ENCODE measurements around the gene PRKRIP1. TPM values are rescaled to one million over a fixed set of nuclear protein-coding genes. Genes with fewer than 3 reads are reported as not detected.
A peak's percentile ranks its signal among the peaks of the same experiment; 100 is the strongest.
"Not testable (repeated sequence)": the region's sequence is repeated elsewhere in the genome, so short reads cannot be mapped to it uniquely, and the experiment has no call there.

PRKRIP1 gene
- polyA plus RNA-seq, 3 donors = 6.6 to 27.0 (median 7.4) TPM

GRCh38 chr7:102363549-102364393, 32.4 kb upstream of the PRKRIP1 start:
- peak; percentile 16 for TF ChIP-seq CTCF (IDR thresholded peaks at IDR 0.05)
- H4K20me1 ChIP-seq (ENCODE audit: insufficient read depth, low read length); H3K36me3 ChIP-seq (replicated peaks in 1 of 2; ENCODE audit: control insufficient read depth in 1 of 2, insufficient read depth in 2 of 2, low read length in 2 of 2); H3K9me3 ChIP-seq (replicated peaks in 1 of 2; ENCODE audit: control insufficient read depth in 1 of 2, insufficient read depth in 1 of 2, low read length in 2 of 2); H3K4me1 ChIP-seq (ENCODE audit: control insufficient read depth in 1 of 2, insufficient read depth in 2 of 2, low read length in 2 of 2); H3K27me3 Mint-ChIP-seq (ENCODE audit: low read depth in 3 of 3); intact Hi-C loops (cut with micrococcal nuclease); H3K79me2 ChIP-seq (ENCODE audit: insufficient read depth, low read length); H3K27me3 ChIP-seq (ENCODE audit: control insufficient read depth in 2 of 2, insufficient read depth in 2 of 2, low read length in 2 of 2); H3K9me3 Mint-ChIP-seq: not testable (repeated sequence)
- WGBS (ENCODE audit: insufficient coverage) = under 1% methylated on average over 44 of the region's 76 CpGs
- H3K27ac Mint-ChIP-seq = peak overlapping the region; percentile 77 to 90 (median 80)
- Histone ChIP-seq H3K27ac (ENCODE audit: low read depth in 1 of 2, low read length in 2 of 2) (peak overlapping the region; percentile 8 to 77), H3K9ac (ENCODE audit: insufficient read depth, low read length, poor library complexity, severe bottlenecking) (peak overlapping the region; percentile 76), H2AFZ (ENCODE audit: insufficient read depth, low read depth, low read length, poor library complexity, severe bottlenecking) (peak overlapping the region; percentile 68), H3K4me2 (replicated peaks; ENCODE audit: extremely low read depth, low read length, poor library complexity, severe bottlenecking) (peak overlapping the region; percentile 22), H3K4me3 (replicated peaks in 1 of 3; ENCODE audit: low read depth in 2 of 3, low read length in 3 of 3) (peak overlapping the region; percentile 40 to 78 (median 53))
- peaks cover 12% of the 10 kb centered on the region for H3K4me1 Mint-ChIP-seq
- DNase-seq = peak; percentile 95 to 97 (median 96)
- H3K4me3 Mint-ChIP-seq = peak overlapping the region; percentile 88 to 94
- peaks cover 11 to 18% of the 10 kb centered on the region in 2 donors for H3K36me3 Mint-ChIP-seq

GRCh38 chr7:102364394-102364886, 31.7 kb upstream of the PRKRIP1 start:
- H3K27me3 Mint-ChIP-seq (ENCODE audit: low read depth in 3 of 3); H3K27me3 ChIP-seq (ENCODE audit: control insufficient read depth in 2 of 2, insufficient read depth in 2 of 2, low read length in 2 of 2); intact Hi-C loops (cut with micrococcal nuclease); H3K9me3 ChIP-seq (replicated peaks in 1 of 2; ENCODE audit: control insufficient read depth in 1 of 2, insufficient read depth in 1 of 2, low read length in 2 of 2); DNase-seq; H3K36me3 ChIP-seq (replicated peaks in 1 of 2; ENCODE audit: control insufficient read depth in 1 of 2, insufficient read depth in 2 of 2, low read length in 2 of 2); H4K20me1 ChIP-seq (ENCODE audit: insufficient read depth, low read length); H3K9me3 Mint-ChIP-seq; H3K79me2 ChIP-seq (ENCODE audit: insufficient read depth, low read length); H3K4me1 ChIP-seq (ENCODE audit: control insufficient read depth in 1 of 2, insufficient read depth in 2 of 2, low read length in 2 of 2): not testable (repeated sequence)
- H3K4me2 ChIP-seq (replicated peaks; ENCODE audit: extremely low read depth, low read length, poor library complexity, severe bottlenecking) = peak overlapping the region; percentile 22
- H3K27ac Mint-ChIP-seq = peak overlapping the region; percentile 62 to 90 (median 82)
- H3K4me1 Mint-ChIP-seq = peaks cover 12% of the 10 kb centered on the region
- 0% methylated on average over 2 of the region's 20 CpGs for WGBS (ENCODE audit: insufficient coverage)
- peak overlapping the region; percentile 88 to 94 for H3K4me3 Mint-ChIP-seq
- peak overlapping the region; percentile 76 for H3K9ac ChIP-seq (ENCODE audit: insufficient read depth, low read length, poor library complexity, severe bottlenecking)
- H3K27ac ChIP-seq (ENCODE audit: low read depth in 1 of 2, low read length in 2 of 2) = peak overlapping the region in 1 of 2 donors; percentile 77
- peak overlapping the region; percentile 68 for H2AFZ ChIP-seq (ENCODE audit: insufficient read depth, low read depth, low read length, poor library complexity, severe bottlenecking)
- H3K4me3 ChIP-seq (replicated peaks in 1 of 3; ENCODE audit: low read depth in 2 of 3, low read length in 3 of 3) = peak overlapping the region; percentile 40 to 78 (median 53)
- H3K36me3 Mint-ChIP-seq = peaks cover 11 to 18% of the 10 kb centered on the region in 2 donors

- H3K4me3 ChIP-seq (replicated peaks in 1 of 3; ENCODE audit: low read depth in 2 of 3, low read length in 3 of 3); H3K36me3 ChIP-seq (replicated peaks in 1 of 2; ENCODE audit: control insufficient read depth in 1 of 2, insufficient read depth in 2 of 2, low read length in 2 of 2); H3K27me3 ChIP-seq (ENCODE audit: control insufficient read depth in 2 of 2, insufficient read depth in 2 of 2, low read length in 2 of 2); intact Hi-C loops (cut with micrococcal nuclease); H3K4me3 Mint-ChIP-seq; H3K9ac ChIP-seq (ENCODE audit: insufficient read depth, low read length, poor library complexity, severe bottlenecking); H3K9me3 ChIP-seq (replicated peaks in 1 of 2; ENCODE audit: control insufficient read depth in 1 of 2, insufficient read depth in 1 of 2, low read length in 2 of 2); H3K27me3 Mint-ChIP-seq (ENCODE audit: low read depth in 3 of 3); H3K27ac ChIP-seq (ENCODE audit: low read depth in 1 of 2, low read length in 2 of 2); H3K4me1 ChIP-seq (ENCODE audit: control insufficient read depth in 1 of 2, insufficient read depth in 2 of 2, low read length in 2 of 2); H3K4me2 ChIP-seq (replicated peaks; ENCODE audit: extremely low read depth, low read length, poor library complexity, severe bottlenecking); H2AFZ ChIP-seq (ENCODE audit: insufficient read depth, low read depth, low read length, poor library complexity, severe bottlenecking); H3K27ac Mint-ChIP-seq; H3K79me2 ChIP-seq (ENCODE audit: insufficient read depth, low read length); H4K20me1 ChIP-seq (ENCODE audit: insufficient read depth, low read length); DNase-seq; H3K9me3 Mint-ChIP-seq: not testable (repeated sequence)
- H3K4me1 Mint-ChIP-seq = peaks cover 13% of the 10 kb centered on the region
- WGBS (ENCODE audit: insufficient coverage) = no CpG with 5 or more reads among the region's 7 CpGs
- peaks cover 14 to 22% of the 10 kb centered on the region in 2 donors for H3K36me3 Mint-ChIP-seq
These were observed 30.8 kb upstream of the PRKRIP1 start for GRCh38 chr7:102365390-102365789.

GRCh38 chr7:102370038-102370437, 26.1 kb upstream of the PRKRIP1 start:
- H3K4me3 ChIP-seq (replicated peaks in 1 of 3; ENCODE audit: low read depth in 2 of 3, low read length in 3 of 3); H2AFZ ChIP-seq (ENCODE audit: insufficient read depth, low read depth, low read length, poor library complexity, severe bottlenecking); H4K20me1 ChIP-seq (ENCODE audit: insufficient read depth, low read length); H3K79me2 ChIP-seq (ENCODE audit: insufficient read depth, low read length); DNase-seq; H3K4me2 ChIP-seq (replicated peaks; ENCODE audit: extremely low read depth, low read length, poor library complexity, severe bottlenecking); H3K27ac ChIP-seq (ENCODE audit: low read depth in 1 of 2, low read length in 2 of 2); H3K9me3 ChIP-seq (replicated peaks in 1 of 2; ENCODE audit: control insufficient read depth in 1 of 2, insufficient read depth in 1 of 2, low read length in 2 of 2); H3K9ac ChIP-seq (ENCODE audit: insufficient read depth, low read length, poor library complexity, severe bottlenecking); H3K36me3 ChIP-seq (replicated peaks in 1 of 2; ENCODE audit: control insufficient read depth in 1 of 2, insufficient read depth in 2 of 2, low read length in 2 of 2); H3K4me1 Mint-ChIP-seq; H3K27me3 Mint-ChIP-seq (ENCODE audit: low read depth in 3 of 3); H3K27me3 ChIP-seq (ENCODE audit: control insufficient read depth in 2 of 2, insufficient read depth in 2 of 2, low read length in 2 of 2); H3K4me1 ChIP-seq (ENCODE audit: control insufficient read depth in 1 of 2, insufficient read depth in 2 of 2, low read length in 2 of 2); intact Hi-C loops (cut with micrococcal nuclease); H3K9me3 Mint-ChIP-seq; H3K27ac Mint-ChIP-seq; H3K4me3 Mint-ChIP-seq: not testable (repeated sequence)
- peaks cover 21 to 43% of the 10 kb centered on the region in 2 donors for H3K36me3 Mint-ChIP-seq

Data from CD14-positive monocyte (primary cell).